ENCODE measurements around the gene C19orf53.

The C19orf53 gene

GRCh38 chr19:13774217-13775191, at the start of gene C19orf53:
C19orf53 (plus strand) TSS chr19:13774456; CDS start chr19:13774478, 22 bp downstream.
- Histone ChIP-seq H3K36me3 (peaks cover 28% of the 10 kb centered on the region), H3K4me3 (ENCODE audit: low read depth, low read length) (peak within 1 kb of the TSS; percentile 85), H3K27me3 (ENCODE audit: insufficient read depth, low read depth, severe bottlenecking) (no peaks in the 10 kb centered on the region), H3K27ac (peak within 1 kb of the TSS; percentile 91), H3K9me3 (ENCODE audit: severe bottlenecking) (no peaks in the 10 kb centered on the region)
- DNase-seq: peak; percentile 92
- TF ChIP-seq CTCF (IDR thresholded peaks at IDR 0.05; ENCODE audit: low read depth, low read length): no peak

GRCh38 chr19:13726323-13726722, 47.9 kb upstream of the C19orf53 start:
- Histone ChIP-seq H3K27me3 (ENCODE audit: insufficient read depth, low read depth, severe bottlenecking) (peaks cover 19% of the 10 kb centered on the region), H3K27ac (no peak overlapping the region), H3K4me3 (ENCODE audit: low read depth, low read length) (no peak overlapping the region), H3K36me3 (no peaks in the 10 kb centered on the region), H3K9me3 (ENCODE audit: severe bottlenecking) (no peaks in the 10 kb centered on the region)
- no peak for DNase-seq
- TF ChIP-seq CTCF (IDR thresholded peaks at IDR 0.05; ENCODE audit: low read depth, low read length): no peak

- Histone ChIP-seq H3K4me3 (ENCODE audit: low read depth, low read length) (no peak overlapping the region), H3K27ac (no peak overlapping the region), H3K27me3 (ENCODE audit: insufficient read depth, low read depth, severe bottlenecking) (peaks cover 15% of the 10 kb centered on the region), H3K36me3 (no peaks in the 10 kb centered on the region), H3K9me3 (ENCODE audit: severe bottlenecking) (no peaks in the 10 kb centered on the region)
- TF ChIP-seq CTCF (IDR thresholded peaks at IDR 0.05; ENCODE audit: low read depth, low read length): no peak
- DNase-seq: no peak
These were observed 46.5 kb upstream of the C19orf53 start for GRCh38 chr19:13727798-13728197.

GRCh38 chr19:13729859-13730258, 44.4 kb upstream of the C19orf53 start:
- no peaks in the 10 kb centered on the region for H3K36me3 ChIP-seq
- no peak for DNase-seq
- H3K27ac ChIP-seq: no peak overlapping the region

GRCh38 chr19:13731147-13731964, 42.9 kb upstream of the C19orf53 start:
- DNase-seq: peak; percentile 93
- Histone ChIP-seq H3K4me3 (ENCODE audit: low read depth, low read length) (peak overlapping the region; percentile 66), H3K36me3 (no peaks in the 10 kb centered on the region), H3K27me3 (ENCODE audit: insufficient read depth, low read depth, severe bottlenecking) (no peaks in the 10 kb centered on the region), H3K9me3 (ENCODE audit: severe bottlenecking) (no peaks in the 10 kb centered on the region), H3K27ac (peak overlapping the region; percentile 77)
- TF ChIP-seq CTCF (IDR thresholded peaks at IDR 0.05; ENCODE audit: low read depth, low read length): no peak

More at GRCh38 chr19:13729859-13730258, 44.4 kb upstream of the C19orf53 start:
- Histone ChIP-seq H3K4me3 (ENCODE audit: low read depth, low read length) (no peak overlapping the region), H3K9me3 (ENCODE audit: severe bottlenecking) (no peaks in the 10 kb centered on the region), H3K27me3 (ENCODE audit: insufficient read depth, low read depth, severe bottlenecking) (peaks cover 5% of the 10 kb centered on the region)
- no peak for TF ChIP-seq CTCF (IDR thresholded peaks at IDR 0.05; ENCODE audit: low read depth, low read length)

All from WERI-Rb-1 (cell line).